Karpas-422 (cell line): ENCODE measurements around the gene EPHX1. TPM values are rescaled to one million over a fixed set of nuclear protein-coding genes. Genes with fewer than 3 reads are reported as not detected.

ENCODE experiments used
- DNase-seq: peaks from one replicate; pipeline ENCODE4 v3.0.0-alpha.2; 2015
- H2AFZ ChIP-seq: fragments of 200-600 bp; sonication (generic); 2 replicates; pipeline ENCODE4 v1.6.1; 2014; ENCODE audit warnings: antibody characterized with exemption, low read length, mixed read lengths
- H3K27ac ChIP-seq: fragments of 200-600 bp; sonication (generic); 2 replicates; pipeline ENCODE4 v1.5.1; 2014; ENCODE audit warnings: mild to moderate bottlenecking, low read length, moderate library complexity
- H3K27me3 ChIP-seq: fragments of 200-600 bp; sonication (generic); 2 replicates; pipeline ENCODE4 v1.6.1; 2014; ENCODE audit warnings: low read length, mixed read lengths
- H3K36me3 ChIP-seq: fragments of 200-600 bp; sonication (generic); 2 replicates; pipeline ENCODE4 v1.6.1; 2014; ENCODE audit warnings: low read length, mixed read lengths; ENCODE audit not compliant: insufficient read depth
- H3K4me1 ChIP-seq: fragments of 200-600 bp; sonication (generic); 2 replicates; pipeline ENCODE4 v1.6.1; 2014; ENCODE audit warnings: mild to moderate bottlenecking, low read length, mixed read lengths
- H3K4me2 ChIP-seq: fragments of 200-600 bp; sonication (generic); 2 replicates; pipeline ENCODE4 v1.6.1; 2014; ENCODE audit warnings: low read length, low read depth, mild to moderate bottlenecking; ENCODE audit not compliant: poor library complexity, severe bottlenecking
- H3K4me3 ChIP-seq: fragments of 200-600 bp; sonication (generic); 2 replicates; pipeline ENCODE4 v1.5.1; 2014; ENCODE audit warnings: mild to moderate bottlenecking, antibody characterized with exemption, low read length, mixed read lengths
- H3K79me2 ChIP-seq: fragments of 200-600 bp; sonication (generic); 2 replicates; pipeline ENCODE4 v1.6.1; 2014; ENCODE audit warnings: mild to moderate bottlenecking, low read length, mixed read lengths
- H3K9ac ChIP-seq: fragments of 200-600 bp; sonication (generic); 2 replicates; pipeline ENCODE4 v1.6.0; 2014; ENCODE audit warnings: low read length
- H3K9me2 ChIP-seq: fragments of 200-600 bp; sonication (generic), shearing (Covaris generic); replicated peaks from 2 replicates; pipeline ENCODE4 v1.6.0; 2014; ENCODE audit warnings: mild to moderate bottlenecking, low read length, moderate library complexity; ENCODE audit not compliant: insufficient read depth
- H3K9me3 ChIP-seq: fragments of 300-700, 200-600 bp; sonication (generic); 2 replicates; pipeline ENCODE4 v1.6.1; 2014; ENCODE audit warnings: low read length, mixed read lengths
- H4K20me1 ChIP-seq: fragments of 200-600 bp; sonication (generic); 2 replicates; pipeline ENCODE4 v1.6.1; 2014; ENCODE audit warnings: mild to moderate bottlenecking, antibody characterized with exemption, low read length, low read depth; ENCODE audit not compliant: insufficient read depth
- total RNA-seq: library from RNA; depleted of rRNA; stranded (reverse); fragments of >200 nt; shearing (Covaris generic); gene quantifications from 2 replicates; pipeline ENCODE4 v1.2.3, GENCODE V29; 2014; ENCODE audit warnings: low replicate concordance

Gene EPHX1
- total RNA-seq, 1 experiment from 2014 or later = 0.63 TPM

- H3K4me3 ChIP-seq = no peak overlapping the region
- H3K4me2 ChIP-seq = no peak overlapping the region
- H3K27me3 ChIP-seq = no peaks in the 10 kb centered on the region
- no peaks in the 10 kb centered on the region for H3K9me2 ChIP-seq
- no peaks in the 10 kb centered on the region for H4K20me1 ChIP-seq
- no peaks in the 10 kb centered on the region for H3K4me1 ChIP-seq
- no peaks in the 10 kb centered on the region for H3K79me2 ChIP-seq
- no peaks in the 10 kb centered on the region for H3K36me3 ChIP-seq
- H2AFZ ChIP-seq = no peak overlapping the region
- no peak overlapping the region for H3K27ac ChIP-seq
- no peak for DNase-seq
- no peaks in the 10 kb centered on the region for H3K9me3 ChIP-seq
- no peak overlapping the region for H3K9ac ChIP-seq
These were observed 61.6 kb downstream of the EPHX1 start for GRCh38 chr1:225871359-225872074.

GRCh38 chr1:225872075-225872430 lies 62.1 kb downstream of the EPHX1 start:
- Histone ChIP-seq H3K9ac (no peak overlapping the region), H3K4me3 (no peak overlapping the region), H3K27ac (no peak overlapping the region), H3K27me3 (no peaks in the 10 kb centered on the region), H3K79me2 (no peaks in the 10 kb centered on the region), H2AFZ (no peak overlapping the region), H3K36me3 (no peaks in the 10 kb centered on the region), H3K9me2 (no peaks in the 10 kb centered on the region), H4K20me1 (no peaks in the 10 kb centered on the region), H3K4me2 (no peak overlapping the region), H3K9me3 (no peaks in the 10 kb centered on the region), H3K4me1 (no peaks in the 10 kb centered on the region)
- DNase-seq = no peak

- H3K27ac ChIP-seq = no peak overlapping the region
- H3K9ac ChIP-seq = no peak overlapping the region
- DNase-seq = no peak
- H3K4me2 ChIP-seq = no peak overlapping the region
- no peaks in the 10 kb centered on the region for H3K36me3 ChIP-seq
- H3K9me2 ChIP-seq = no peaks in the 10 kb centered on the region
- H4K20me1 ChIP-seq = 0 out of 2 replicates have a peak, but pooled peaks cover 4% of the 10 kb centered on the region
- no peaks in the 10 kb centered on the region for H3K27me3 ChIP-seq
- H3K4me3 ChIP-seq = no peak overlapping the region
- no peaks in the 10 kb centered on the region for H3K9me3 ChIP-seq
- no peaks in the 10 kb centered on the region for H3K79me2 ChIP-seq
- no peaks in the 10 kb centered on the region for H3K4me1 ChIP-seq
- H2AFZ ChIP-seq = no peak overlapping the region
These were observed 63.4 kb downstream of the EPHX1 start for GRCh38 chr1:225873281-225873850.

GRCh38 chr1:225874431-225874830 lies 64.5 kb downstream of the EPHX1 start:
- Histone ChIP-seq H3K36me3 (no peaks in the 10 kb centered on the region), H3K79me2 (no peaks in the 10 kb centered on the region), H3K4me2 (no peak overlapping the region), H3K27ac (no peak overlapping the region), H3K9ac (no peak overlapping the region), H3K27me3 (no peaks in the 10 kb centered on the region), H2AFZ (no peak overlapping the region), H3K4me3 (no peak overlapping the region), H4K20me1 (0 out of 2 replicates have a peak, but pooled peaks cover 4% of the 10 kb centered on the region), H3K4me1 (no peaks in the 10 kb centered on the region), H3K9me2 (no peaks in the 10 kb centered on the region), H3K9me3 (no peaks in the 10 kb centered on the region)
- no peak for DNase-seq

GRCh38 chr1:225875044-225875815 lies 65.3 kb downstream of the EPHX1 start:
- no peak for DNase-seq
- Histone ChIP-seq H3K27me3 (no peaks in the 10 kb centered on the region), H3K9me2 (no peaks in the 10 kb centered on the region), H2AFZ (no peak overlapping the region), H4K20me1 (0 out of 2 replicates have a peak, but pooled peaks cover 4% of the 10 kb centered on the region), H3K9ac (no peak overlapping the region), H3K4me2 (no peak overlapping the region), H3K27ac (no peak overlapping the region), H3K79me2 (no peaks in the 10 kb centered on the region), H3K4me3 (no peak overlapping the region), H3K36me3 (no peaks in the 10 kb centered on the region), H3K4me1 (no peaks in the 10 kb centered on the region), H3K9me3 (no peaks in the 10 kb centered on the region)

- Histone ChIP-seq H3K27ac (no peak overlapping the region), H3K36me3 (no peaks in the 10 kb centered on the region), H4K20me1 (0 out of 2 replicates have a peak, but pooled peaks cover 4% of the 10 kb centered on the region), H2AFZ (no peak overlapping the region), H3K27me3 (no peaks in the 10 kb centered on the region), H3K4me1 (peaks cover 8% of the 10 kb centered on the region), H3K9me2 (no peaks in the 10 kb centered on the region), H3K9ac (no peak overlapping the region), H3K9me3 (no peaks in the 10 kb centered on the region), H3K4me2 (no peak overlapping the region), H3K79me2 (no peaks in the 10 kb centered on the region), H3K4me3 (no peak overlapping the region)
- no peak for DNase-seq
These were observed 67.1 kb downstream of the EPHX1 start for GRCh38 chr1:225876900-225877510.

GRCh38 chr1:225877580-225877979 lies 67.7 kb downstream of the EPHX1 start:
- Histone ChIP-seq H3K4me3 (no peak overlapping the region), H4K20me1 (0 out of 2 replicates have a peak, but pooled peaks cover 4% of the 10 kb centered on the region), H3K4me2 (no peak overlapping the region), H3K79me2 (no peaks in the 10 kb centered on the region), H3K36me3 (no peaks in the 10 kb centered on the region), H2AFZ (no peak overlapping the region), H3K27ac (no peak overlapping the region), H3K27me3 (no peaks in the 10 kb centered on the region), H3K9ac (no peak overlapping the region), H3K9me2 (no peaks in the 10 kb centered on the region), H3K9me3 (no peaks in the 10 kb centered on the region), H3K4me1 (peaks cover 10% of the 10 kb centered on the region)
- peak; percentile 54 for DNase-seq

GRCh38 chr1:225878282-225878681 lies 68.4 kb downstream of the EPHX1 start:
- no peak overlapping the region for H3K4me2 ChIP-seq
- H4K20me1 ChIP-seq = 0 out of 2 replicates have a peak, but pooled peaks cover 4% of the 10 kb centered on the region
- peaks cover 16% of the 10 kb centered on the region for H3K4me1 ChIP-seq
- no peak overlapping the region for H2AFZ ChIP-seq
- H3K4me3 ChIP-seq = no peak overlapping the region
- no peaks in the 10 kb centered on the region for H3K36me3 ChIP-seq
- H3K27me3 ChIP-seq = no peaks in the 10 kb centered on the region
- no peak overlapping the region for H3K9ac ChIP-seq
- H3K27ac ChIP-seq = no peak overlapping the region
- H3K9me3 ChIP-seq = no peaks in the 10 kb centered on the region
- no peaks in the 10 kb centered on the region for H3K9me2 ChIP-seq
- DNase-seq = no peak
- H3K79me2 ChIP-seq = no peaks in the 10 kb centered on the region
